Neuron (in vitro differentiated cells): ENCODE measurements around the gene ANKRD11.

Experiments
- H2AFZ ChIP-seq: one replicate; pipeline ENCODE4 v1.6.1; 2013; ENCODE audit warnings: low read depth, mild to moderate bottlenecking, inconsistent platforms, low read length, moderate library complexity
- H3K27me3 ChIP-seq: one replicate; pipeline ENCODE4 v1.6.1; 2013; ENCODE audit warnings: low read length; ENCODE audit not compliant: insufficient read depth
- H3K36me3 ChIP-seq: one replicate; pipeline ENCODE4 v1.6.1; 2013; ENCODE audit warnings: low read length; ENCODE audit not compliant: insufficient read depth
- H3K4me1 ChIP-seq: one replicate; pipeline ENCODE4 v1.6.1; 2013; ENCODE audit warnings: low read length; ENCODE audit not compliant: insufficient read depth
- H3K4me3 ChIP-seq: 2 replicates; pipeline ENCODE4 v1.5.1; 2013; ENCODE audit warnings: mild to moderate bottlenecking, low read length, moderate library complexity
- H3K9me3 ChIP-seq: one replicate; pipeline ENCODE4 v1.6.1; 2013; ENCODE audit warnings: low read length

Gene ANKRD11

DNA sequence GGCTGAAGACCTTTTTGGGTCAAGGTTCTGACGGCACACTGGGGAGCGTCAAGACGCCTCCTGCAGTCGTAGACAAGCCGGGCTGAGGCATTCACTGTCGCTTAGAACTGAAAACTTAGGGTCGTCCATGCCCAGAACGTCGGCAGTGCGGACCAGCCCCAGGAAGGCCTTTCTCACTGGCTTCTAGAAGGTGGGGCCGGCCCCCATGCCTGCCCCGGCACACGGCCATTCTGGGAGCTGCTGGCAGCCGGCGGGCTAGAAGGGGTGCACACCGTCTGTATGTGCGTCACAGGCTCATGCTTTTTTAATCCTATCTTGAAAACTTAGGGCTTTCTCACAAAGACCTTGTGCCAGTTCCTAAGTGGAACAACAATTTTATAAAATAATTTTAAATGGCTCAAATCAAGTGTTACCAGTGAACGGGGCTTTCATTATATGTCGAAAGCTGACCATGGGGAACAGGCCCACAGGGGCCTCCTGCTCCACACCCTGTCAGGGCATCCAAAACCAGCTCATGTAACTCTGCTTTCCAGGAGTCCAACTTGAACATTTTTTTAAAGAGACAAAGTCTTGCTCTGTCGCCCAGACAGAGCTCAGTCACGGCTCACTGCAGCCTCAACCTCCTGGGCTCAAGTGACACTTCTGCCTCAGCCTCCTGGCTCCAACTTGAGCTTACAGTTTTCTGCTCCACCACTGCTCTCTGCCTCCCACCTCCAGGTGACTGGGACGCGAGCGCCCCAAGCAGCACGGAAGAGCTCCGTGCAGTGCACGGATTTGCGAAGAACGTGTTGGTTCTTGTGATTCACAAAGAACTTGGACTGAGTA is 111.2 kb downstream of the ANKRD11 start:
- Histone ChIP-seq H3K4me1 (peaks cover 16% of the 10 kb centered on the region), H3K36me3 (no peaks in the 10 kb centered on the region), H3K4me3 (no peak overlapping the region), H3K27me3 (no peaks in the 10 kb centered on the region), H2AFZ (no peak overlapping the region), H3K9me3 (peaks cover 12% of the 10 kb centered on the region)

DNA sequence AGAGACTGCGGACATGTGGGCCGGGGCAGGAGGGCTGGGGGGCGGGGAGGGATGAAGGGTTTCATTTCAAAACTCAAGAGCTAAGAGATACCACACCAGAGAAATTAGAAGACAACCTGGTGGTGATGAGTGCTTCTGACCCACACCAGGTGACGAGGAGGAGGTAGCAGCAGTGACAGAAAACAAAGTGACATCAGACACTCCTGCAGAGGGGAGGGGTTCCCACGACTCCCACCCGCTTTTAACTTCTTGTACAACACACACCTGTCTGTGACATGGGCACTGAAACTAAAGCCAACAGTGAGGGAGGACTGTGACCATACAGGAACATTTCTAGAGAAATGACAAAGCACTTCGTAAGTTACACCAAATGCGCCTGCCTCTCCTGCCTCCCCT is 112.9 kb downstream of the ANKRD11 start:
- Histone ChIP-seq H3K36me3 (peaks cover 5% of the 10 kb centered on the region), H2AFZ (no peak overlapping the region)

DNA sequence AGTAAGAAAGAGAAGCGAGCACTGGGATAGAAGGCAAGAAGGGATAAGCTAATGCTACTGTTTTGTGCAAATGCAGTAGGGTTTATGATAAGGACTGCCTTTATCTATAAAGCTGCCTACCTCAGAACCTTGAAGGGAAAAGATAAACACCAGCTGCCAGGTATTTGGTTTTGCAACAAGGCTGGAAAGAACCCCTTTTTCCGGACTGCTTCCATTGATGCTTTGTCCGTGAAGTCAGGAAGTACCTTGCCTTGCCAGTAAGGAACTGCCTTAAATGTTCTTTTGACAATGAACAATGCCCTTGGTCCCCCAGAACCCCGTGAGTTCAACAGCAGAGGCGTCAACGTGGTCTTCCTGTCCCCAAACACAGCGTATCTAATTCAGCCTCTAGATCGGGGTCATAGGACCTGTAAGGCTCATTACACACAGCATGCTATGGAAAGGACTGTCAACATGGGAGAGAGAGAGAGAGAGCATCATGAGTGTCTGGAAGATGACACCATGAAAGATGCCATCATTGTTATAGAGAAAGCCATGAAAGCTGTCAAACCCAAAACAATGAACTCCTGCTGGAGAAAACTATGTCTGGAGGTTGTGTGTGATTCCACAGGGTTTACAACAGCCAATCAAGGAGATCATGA is 113.4 kb downstream of the ANKRD11 start:
- Histone ChIP-seq H3K4me1 (peaks cover 7% of the 10 kb centered on the region), H3K27me3 (no peaks in the 10 kb centered on the region), H3K36me3 (peaks cover 9% of the 10 kb centered on the region), H3K9me3 (peaks cover 12% of the 10 kb centered on the region), H2AFZ (no peak overlapping the region), H3K4me3 (no peak overlapping the region)

More for the DNA sequence above, 112.9 kb downstream of the ANKRD11 start:
- peaks cover 12% of the 10 kb centered on the region for H3K9me3 ChIP-seq
- no peak overlapping the region for H3K4me3 ChIP-seq
- H3K4me1 ChIP-seq = peaks cover 8% of the 10 kb centered on the region
- no peaks in the 10 kb centered on the region for H3K27me3 ChIP-seq

DNA sequence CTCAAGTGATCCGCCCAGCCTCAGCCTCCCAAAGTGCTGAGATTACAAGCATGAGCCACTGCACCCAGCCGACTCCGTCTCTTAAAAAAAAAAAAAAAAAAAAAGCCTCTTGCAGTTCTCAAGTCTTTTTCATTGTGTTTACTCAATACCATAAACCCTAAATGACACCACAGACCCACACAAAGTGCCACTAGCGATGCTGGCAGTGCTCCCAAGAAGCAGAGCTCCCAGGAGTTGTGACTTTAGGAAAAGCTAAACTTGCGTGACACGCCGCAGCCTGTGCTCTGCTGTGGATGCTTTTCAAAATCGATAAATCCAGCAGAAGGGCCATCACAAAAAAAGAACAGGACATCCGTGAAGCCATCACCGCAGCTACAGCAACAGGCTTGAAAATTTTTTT is 114.7 kb downstream of the ANKRD11 start:
- Histone ChIP-seq H3K4me3 (no peak overlapping the region), H3K27me3 (no peaks in the 10 kb centered on the region), H2AFZ (no peak overlapping the region), H3K9me3 (peaks cover 12% of the 10 kb centered on the region), H3K4me1 (no peaks in the 10 kb centered on the region), H3K36me3 (peaks cover 19% of the 10 kb centered on the region)

DNA sequence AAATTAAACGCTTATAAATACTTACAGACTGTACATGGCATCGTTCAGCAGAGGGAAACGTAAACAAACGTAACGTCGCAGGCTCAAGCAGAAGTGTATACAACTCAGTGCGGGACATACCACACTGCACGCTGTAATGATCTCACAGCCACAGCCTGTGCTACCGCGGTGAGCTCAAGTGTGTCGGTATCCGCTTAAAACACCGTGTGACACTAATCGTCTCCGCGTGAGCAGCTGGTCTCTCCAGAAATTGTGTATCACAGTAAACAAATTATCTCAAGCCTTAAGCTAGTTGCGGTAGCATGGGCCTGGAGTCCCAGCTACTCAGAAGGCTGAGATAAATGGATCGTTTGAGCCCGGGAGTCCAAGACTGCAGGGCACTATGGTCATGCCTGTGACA is 115.3 kb downstream of the ANKRD11 start:
- Histone ChIP-seq H3K4me3 (no peak overlapping the region), H3K36me3 (peaks cover 23% of the 10 kb centered on the region), H3K4me1 (no peaks in the 10 kb centered on the region), H3K27me3 (no peaks in the 10 kb centered on the region), H3K9me3 (peaks cover 12% of the 10 kb centered on the region), H2AFZ (no peak overlapping the region)

DNA sequence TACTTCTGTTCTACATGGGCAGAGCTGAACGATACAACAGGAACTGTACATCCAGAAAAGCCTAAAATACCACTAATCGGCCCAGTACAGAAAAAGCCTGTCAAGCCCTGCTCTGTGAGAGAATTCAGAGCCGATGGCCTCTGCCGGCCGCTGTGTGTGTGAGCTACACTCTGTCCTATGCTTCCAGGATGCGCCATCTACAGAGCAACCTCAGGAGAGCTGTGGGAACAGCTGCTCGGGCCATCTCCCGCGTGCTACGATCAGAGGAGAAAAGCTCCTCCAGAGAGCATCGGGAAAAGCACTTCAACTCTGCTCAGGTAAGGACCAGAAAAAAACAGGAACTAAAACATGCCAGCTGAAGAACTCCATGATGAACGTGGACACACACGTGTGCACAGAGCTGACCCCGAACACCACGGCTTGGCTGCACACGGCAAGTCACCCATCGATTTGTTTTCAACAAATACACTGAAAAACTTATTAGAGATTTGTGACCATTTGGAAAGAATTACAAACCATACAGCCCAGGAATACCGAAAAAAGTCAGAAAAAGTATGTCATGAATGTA is 115.9 kb downstream of the ANKRD11 start:
- no peak overlapping the region for H2AFZ ChIP-seq
- H3K9me3 ChIP-seq = peaks cover 12% of the 10 kb centered on the region
- no peak overlapping the region for H3K4me3 ChIP-seq
- peaks cover 23% of the 10 kb centered on the region for H3K36me3 ChIP-seq
- no peaks in the 10 kb centered on the region for H3K27me3 ChIP-seq
- no peaks in the 10 kb centered on the region for H3K4me1 ChIP-seq

DNA sequence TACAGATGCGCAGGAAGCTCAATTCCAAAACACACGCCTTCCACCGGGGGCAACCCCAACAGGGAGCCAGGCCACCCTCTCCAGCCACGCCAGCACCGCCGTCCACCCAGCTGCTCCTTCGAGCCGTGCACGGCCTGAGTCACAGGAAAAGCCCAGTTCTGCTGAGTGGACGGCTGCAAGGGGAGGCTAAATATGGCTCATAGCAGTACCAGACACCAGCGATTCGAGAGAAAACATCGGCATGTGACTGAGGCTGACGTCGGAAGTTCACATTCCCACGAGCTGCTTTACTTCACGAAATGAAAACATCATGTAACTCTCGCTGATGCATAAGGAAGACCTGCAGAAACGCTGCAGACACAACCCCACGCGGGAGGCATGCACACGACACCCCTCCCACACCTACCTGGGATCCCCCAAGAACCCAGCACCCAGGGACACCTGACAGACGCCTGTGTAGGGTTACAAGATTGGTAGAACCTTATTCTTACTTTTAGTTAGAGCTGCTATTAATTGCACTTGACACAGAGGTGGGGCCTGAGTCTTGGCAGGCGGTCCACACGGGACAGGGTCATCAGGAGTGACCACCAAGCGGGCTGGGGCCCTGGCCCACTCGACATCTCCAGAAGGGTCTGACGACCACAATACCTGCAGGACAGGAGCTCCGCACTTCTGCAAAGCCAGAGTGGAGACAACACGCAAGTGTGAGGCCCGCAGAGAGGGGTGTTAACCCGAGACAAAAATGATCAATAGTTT is 116.8 kb downstream of the ANKRD11 start:
- H2AFZ ChIP-seq = no peak overlapping the region
- H3K36me3 ChIP-seq = peaks cover 23% of the 10 kb centered on the region
- peaks cover 12% of the 10 kb centered on the region for H3K9me3 ChIP-seq
- H3K27me3 ChIP-seq = no peaks in the 10 kb centered on the region
- no peaks in the 10 kb centered on the region for H3K4me1 ChIP-seq
- no peak overlapping the region for H3K4me3 ChIP-seq

DNA sequence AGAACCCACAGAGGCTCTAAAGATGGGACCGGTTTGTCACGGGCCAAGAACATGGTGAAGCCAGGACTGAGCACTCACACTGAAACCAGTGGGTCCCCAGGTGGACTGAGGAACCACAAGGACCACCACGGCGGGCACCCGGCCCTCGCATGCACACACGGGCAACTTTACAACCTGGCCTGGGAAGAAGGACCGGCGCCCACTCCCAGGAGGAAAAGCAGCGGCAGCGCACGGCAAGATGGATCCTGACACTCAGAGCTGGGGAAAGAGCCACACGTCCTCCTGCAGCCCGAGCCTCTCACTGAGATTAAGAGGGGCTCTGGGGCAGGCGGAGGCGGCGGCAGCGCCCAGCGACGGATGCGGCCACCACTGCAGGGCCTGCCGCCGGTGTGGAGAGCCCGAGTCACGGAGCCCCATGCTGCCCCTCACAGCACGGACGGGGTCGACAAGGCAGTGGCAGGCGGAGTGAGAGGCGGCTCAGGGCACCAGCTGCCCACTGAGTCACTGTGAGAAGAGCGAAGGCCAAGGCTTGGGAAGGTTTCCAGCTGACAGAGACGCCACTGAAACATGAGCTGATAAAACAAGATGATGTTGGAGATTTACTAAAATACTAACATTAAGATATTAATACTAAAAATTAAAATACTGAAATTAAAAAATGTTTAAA is 118.3 kb downstream of the ANKRD11 start:
- H3K27me3 ChIP-seq = no peaks in the 10 kb centered on the region
- H2AFZ ChIP-seq = no peak overlapping the region
- H3K36me3 ChIP-seq = peaks cover 23% of the 10 kb centered on the region
- H3K4me3 ChIP-seq = no peak overlapping the region
- H3K4me1 ChIP-seq = no peaks in the 10 kb centered on the region
- peaks cover 12% of the 10 kb centered on the region for H3K9me3 ChIP-seq

DNA sequence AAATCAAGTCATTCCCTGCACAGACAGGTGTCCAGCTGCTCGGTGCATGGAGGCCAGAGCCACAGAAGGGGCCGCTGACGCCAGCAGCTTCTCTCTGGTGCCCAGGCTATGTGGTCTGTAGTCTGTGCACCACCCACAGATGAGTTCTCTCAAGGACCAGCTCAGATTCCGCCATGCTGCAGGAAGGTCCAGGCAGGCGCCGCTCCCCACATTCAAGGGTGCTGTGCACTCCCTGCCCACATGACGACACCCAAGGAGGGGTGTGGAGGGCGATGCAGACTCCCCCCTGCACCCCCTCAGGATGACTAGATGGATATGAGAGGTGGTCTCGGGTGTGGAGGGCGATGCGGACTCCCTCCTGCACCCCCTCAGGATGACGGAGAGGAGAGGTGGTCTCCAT is 119.0 kb downstream of the ANKRD11 start:
- Histone ChIP-seq H3K27me3 (no peaks in the 10 kb centered on the region), H3K4me3 (no peak overlapping the region), H2AFZ (no peak overlapping the region), H3K9me3 (peaks cover 5% of the 10 kb centered on the region), H3K4me1 (no peaks in the 10 kb centered on the region), H3K36me3 (peaks cover 23% of the 10 kb centered on the region)

DNA sequence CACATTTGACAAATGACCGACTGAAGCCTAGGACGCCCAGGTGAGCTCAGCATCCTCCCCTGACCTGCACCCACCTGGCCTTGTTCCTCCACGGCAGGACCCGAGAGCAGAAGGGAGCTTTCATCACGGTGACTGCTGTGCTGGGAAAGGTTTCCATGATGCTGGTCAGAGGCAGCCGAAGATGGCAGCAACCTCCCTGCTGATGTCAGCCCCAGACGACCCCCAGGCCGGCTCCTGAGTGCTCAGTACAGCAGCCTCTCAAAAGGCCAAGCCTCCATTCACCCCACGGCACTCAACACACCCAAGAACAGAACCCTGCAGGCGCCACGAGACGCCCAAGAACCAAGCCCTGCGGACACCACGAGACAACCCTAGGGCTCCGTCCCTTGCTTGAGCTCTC is 119.8 kb downstream of the ANKRD11 start:
- Histone ChIP-seq H3K4me3 (no peak overlapping the region), H3K36me3 (peaks cover 23% of the 10 kb centered on the region), H3K4me1 (no peaks in the 10 kb centered on the region), H3K9me3 (peaks cover 2% of the 10 kb centered on the region), H2AFZ (no peak overlapping the region), H3K27me3 (no peaks in the 10 kb centered on the region)

DNA sequence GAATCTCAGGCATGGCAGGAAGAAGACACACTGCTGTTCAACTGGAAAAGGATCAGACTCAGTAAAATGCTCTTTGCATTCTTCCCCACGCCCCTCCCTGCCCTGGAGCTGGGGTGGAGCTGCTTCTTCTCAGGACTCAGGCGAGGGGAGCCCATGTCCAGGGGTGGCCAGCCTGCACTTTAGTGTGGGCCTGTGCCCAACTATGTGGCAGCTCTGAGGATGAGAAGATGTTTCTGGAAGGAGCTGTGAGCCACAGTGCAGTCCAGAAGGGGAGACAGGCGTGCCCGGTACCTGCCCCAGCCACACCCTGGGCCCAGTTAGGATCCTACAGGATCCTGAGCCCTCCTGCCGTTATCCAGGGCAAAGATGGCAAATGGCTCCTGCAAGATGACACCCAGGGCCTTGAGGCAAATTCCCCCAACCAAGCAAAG is 120.3 kb downstream of the ANKRD11 start:
- peaks cover 2% of the 10 kb centered on the region for H3K9me3 ChIP-seq
- peaks cover 23% of the 10 kb centered on the region for H3K36me3 ChIP-seq
- no peak overlapping the region for H2AFZ ChIP-seq
- no peak overlapping the region for H3K4me3 ChIP-seq
- H3K27me3 ChIP-seq = no peaks in the 10 kb centered on the region
- H3K4me1 ChIP-seq = no peaks in the 10 kb centered on the region

DNA sequence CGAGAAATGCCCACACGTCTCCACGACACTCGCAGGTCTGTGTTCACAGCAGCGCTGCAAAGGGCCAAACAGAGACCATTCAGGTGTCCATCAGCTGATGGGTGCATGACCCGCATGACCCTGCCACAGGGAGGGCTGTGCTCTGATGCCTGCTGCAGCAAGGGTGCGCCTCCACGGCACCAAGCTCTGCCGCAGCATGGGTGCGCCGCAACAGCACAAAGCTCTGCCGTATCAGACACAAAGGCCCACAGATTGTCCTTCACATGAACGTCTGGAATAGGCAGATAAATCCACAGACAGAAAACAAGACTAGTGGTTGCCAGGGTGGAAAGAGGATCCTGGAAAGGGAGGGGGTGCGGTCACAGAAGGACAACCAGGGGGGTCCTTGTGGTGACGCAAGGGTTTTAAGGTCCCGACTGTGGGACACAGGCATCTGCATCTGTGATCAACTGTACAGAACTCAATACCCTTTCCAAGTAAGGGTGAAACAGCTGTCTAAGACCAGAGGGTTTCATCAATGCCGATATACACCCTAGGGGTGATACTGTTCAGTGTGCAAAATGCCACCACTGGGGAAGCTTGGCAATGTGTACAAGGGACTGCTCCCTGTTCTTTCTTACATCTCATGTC is 121.0 kb downstream of the ANKRD11 start:
- Histone ChIP-seq H3K27me3 (no peaks in the 10 kb centered on the region), H3K4me3 (no peak overlapping the region), H3K9me3 (no peaks in the 10 kb centered on the region)

More for the DNA sequence above, 121.0 kb downstream of the ANKRD11 start:
- peaks cover 4% of the 10 kb centered on the region for H3K4me1 ChIP-seq
- peaks cover 23% of the 10 kb centered on the region for H3K36me3 ChIP-seq
- no peak overlapping the region for H2AFZ ChIP-seq
